Activated effector memory CD4-positive, alpha-beta T cell treated with anti-CD3 and anti-CD28 coated beads, Interleukin-2, amount 50 U/mL, for 16 hours (primary cell): ENCODE data around the gene MMP25.
A peak's percentile ranks its signal among the peaks of the same experiment; 100 is the strongest.
"Not testable (repeated sequence)": the region's sequence is repeated elsewhere in the genome, so short reads cannot be mapped to it uniquely, and the experiment has no call there.

Experiments
- DNase-seq: peaks from one replicate; pipeline ENCODE4 v3.0.0-alpha.2; 2020

The MMP25 gene

DNA sequence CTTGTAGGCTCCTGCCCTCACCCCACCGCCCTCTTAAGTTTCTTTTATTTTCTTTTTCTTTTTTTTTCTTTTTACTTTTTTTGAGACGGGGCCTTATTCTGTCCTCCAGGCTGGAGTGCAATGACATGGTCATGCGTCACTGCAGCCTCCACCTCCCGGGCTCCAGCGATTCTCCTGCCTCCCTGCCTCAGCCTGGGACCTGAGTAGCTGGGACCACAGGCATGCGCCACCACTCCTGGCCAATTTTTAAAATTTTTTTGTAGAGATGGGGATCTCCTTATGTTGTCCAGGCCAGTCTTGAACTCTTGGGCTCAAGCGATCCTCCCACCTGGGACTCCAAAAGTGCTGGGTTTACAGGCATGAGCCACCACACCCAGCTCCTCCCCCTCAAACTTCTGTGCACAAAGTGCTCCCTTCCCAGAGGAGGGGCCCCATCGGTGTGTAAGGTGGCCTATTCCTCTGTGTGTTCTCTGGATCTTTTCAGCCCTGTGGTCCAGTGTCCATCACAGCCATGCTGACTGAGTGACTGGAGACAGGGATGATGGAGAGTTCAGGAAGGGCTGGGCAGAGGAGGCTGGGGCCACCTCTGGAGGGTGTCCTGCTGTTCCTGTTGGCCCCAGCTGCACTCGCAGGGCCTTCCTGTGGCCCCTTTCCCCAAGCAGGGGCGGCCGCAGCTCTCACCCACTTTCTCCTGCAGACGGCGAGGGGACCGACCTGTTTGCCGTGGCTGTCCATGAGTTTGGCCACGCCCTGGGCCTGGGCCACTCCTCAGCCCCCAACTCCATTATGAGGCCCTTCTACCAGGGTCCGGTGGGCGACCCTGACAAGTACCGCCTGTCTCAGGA, 10.2 kb downstream of the MMP25 start:
- no peak for DNase-seq

DNA sequence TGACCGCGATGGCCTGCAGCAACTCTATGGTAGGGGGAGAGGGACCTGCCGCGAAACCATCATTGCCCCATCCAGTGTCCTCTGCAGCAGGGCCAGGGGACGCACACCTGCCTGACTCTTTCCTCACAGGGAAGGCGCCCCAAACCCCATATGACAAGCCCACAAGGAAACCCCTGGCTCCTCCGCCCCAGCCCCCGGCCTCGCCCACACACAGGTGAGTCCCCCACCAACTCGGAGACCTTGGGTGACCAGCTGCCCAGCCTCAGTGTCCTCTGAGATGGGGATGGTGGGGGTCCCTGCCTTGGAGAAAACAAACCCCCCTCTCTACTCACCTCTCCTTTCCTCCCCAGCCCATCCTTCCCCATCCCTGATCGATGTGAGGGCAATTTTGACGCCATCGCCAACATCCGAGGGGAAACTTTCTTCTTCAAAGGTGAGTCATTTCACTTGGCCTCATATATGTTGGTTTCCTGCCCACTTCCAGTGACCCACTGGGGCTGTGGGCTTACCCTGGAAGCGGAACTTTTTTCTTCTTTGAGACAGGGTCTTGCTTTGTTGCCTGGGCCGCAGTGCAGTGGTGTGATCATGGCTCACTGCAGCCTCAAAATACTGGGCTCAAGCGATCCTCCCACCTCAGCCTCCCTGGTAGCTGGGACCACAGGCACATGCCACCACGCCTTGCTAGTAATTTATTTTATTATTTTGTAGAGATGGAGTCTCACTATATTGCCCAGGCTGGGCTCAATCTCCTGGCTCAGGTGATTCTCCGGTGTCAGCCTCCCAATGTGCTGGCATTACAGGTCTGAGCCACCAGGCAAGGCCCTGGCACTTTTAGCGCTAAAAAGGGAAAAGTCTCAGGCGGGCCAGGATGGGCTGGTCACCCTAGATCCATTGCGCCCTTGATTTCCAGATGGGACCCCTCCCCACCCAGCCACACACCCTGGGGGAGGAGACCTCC, 11.1 kb downstream of the MMP25 start:
- DNase-seq: no peak

DNA sequence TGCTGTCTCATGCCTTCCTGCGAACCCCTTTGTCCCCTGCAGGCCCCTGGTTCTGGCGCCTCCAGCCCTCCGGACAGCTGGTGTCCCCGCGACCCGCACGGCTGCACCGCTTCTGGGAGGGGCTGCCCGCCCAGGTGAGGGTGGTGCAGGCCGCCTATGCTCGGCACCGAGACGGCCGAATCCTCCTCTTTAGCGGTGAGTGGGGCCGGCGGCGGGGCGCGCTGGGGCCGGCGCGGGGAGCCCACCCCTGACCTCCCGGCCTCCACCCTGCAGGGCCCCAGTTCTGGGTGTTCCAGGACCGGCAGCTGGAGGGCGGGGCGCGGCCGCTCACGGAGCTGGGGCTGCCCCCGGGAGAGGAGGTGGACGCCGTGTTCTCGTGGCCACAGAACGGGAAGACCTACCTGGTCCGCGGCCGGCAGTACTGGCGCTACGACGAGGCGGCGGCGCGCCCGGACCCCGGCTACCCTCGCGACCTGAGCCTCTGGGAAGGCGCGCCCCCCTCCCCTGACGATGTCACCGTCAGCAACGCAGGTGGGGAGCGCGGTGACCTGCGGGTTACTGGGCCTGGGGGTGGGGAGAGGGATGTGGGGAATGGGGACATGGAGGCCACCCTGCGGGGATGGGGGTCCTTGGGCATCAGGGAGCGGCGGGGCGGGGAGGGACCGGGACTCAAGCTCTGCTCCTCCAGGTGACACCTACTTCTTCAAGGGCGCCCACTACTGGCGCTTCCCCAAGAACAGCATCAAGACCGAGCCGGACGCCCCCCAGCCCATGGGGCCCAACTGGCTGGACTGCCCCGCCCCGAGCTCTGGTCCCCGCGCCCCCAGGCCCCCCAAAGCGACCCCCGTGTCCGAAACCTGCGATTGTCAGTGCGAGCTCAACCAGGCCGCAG, 12.0 kb downstream of the MMP25 start:
- peak; percentile 86 for DNase-seq

DNA sequence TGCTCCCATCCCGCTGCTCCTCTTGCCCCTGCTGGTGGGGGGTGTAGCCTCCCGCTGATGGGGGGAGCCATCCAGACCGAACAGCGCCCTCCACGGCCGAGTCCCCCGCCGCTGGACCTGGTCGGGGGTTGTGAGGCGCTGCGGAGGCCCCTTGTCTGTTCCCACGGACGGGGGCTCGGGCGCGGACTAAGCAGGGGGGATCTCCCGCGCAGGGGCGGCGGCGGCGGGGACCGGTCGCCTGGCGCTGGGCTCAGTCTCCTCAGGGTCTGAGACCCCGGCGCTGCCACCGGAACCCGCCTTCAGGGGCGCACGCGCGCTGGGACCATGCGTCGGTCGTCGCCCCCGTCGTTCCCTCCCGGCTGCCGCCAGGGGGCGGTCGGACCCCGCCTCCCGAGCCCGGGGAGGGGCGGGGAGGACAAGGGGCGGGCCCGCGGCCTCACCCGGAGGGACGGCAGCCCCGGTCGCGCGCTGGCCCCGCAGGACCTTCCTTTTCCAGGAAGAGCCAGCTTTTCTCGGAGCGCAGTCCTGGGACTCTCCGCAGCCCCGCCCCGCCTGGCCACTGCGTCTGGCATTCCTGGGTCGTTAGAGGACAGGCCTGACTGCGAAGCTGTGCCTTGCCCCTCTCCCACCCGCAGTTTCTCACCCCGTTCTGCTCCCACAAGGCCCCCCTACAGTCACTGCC, 12.8 kb downstream of the MMP25 start:
- peak; percentile 95 for DNase-seq

DNA sequence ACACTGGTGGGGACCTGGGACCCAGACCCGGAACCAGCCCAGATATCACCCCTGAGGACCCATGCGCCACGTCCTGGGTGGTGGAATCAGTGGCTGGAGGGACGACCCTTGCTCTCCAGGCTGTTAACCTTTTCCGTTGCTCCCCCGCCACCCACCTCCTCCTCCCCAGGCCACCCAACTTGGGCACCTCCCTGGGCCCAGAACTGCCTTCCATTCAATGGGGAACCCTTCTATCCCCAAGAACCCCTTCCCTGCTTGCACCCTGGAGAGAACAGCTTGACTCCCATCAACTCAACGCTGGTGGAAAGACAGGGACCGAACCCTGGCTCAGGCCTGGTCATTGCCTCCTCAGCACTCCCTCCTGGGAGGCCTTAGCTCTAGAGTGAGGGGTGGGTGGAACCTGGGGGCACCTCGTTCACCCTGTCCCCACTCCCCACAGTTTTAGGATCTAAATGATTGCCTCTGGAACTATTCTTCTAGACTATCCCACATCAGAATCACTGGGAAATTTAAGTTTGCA, 13.4 kb downstream of the MMP25 start:
- no peak for DNase-seq

DNA sequence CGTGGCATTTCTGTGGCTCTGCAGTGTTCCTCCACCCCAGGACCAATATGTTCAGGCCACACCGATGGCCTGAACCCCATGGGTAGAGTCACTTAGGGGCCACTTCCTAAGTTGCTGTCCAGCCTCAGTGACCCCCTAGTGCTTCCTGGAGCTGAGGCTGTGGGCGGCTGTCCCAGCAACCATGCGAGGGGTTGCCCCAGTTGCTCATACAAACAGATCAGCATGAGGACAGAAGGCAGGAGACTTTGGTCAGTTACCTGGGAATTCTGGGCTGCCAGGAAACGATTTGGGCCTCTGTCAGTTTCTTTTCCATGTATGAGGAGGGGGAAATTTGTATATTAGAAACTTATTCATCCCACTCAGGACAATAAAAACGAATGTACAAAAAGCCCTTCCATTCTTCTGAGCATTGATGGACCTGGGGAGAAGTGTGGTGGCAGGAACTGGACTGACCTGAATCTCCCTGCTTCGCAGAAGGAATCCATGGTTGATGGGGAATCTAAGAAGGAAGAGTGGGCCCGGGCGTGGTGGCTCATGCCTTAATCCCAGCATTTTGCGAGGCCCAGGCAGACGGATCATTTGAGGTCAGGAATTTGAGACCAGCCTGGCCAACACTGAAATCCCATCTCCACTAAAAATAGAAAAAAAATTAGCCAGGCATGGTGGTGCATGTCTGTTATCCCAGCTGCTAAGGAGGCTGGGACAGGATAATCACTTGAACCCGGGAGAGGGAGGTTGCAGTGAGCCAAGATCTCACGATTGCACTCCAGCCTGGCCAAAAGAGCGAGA, 14.2 kb downstream of the MMP25 start:
- no peak for DNase-seq

DNA sequence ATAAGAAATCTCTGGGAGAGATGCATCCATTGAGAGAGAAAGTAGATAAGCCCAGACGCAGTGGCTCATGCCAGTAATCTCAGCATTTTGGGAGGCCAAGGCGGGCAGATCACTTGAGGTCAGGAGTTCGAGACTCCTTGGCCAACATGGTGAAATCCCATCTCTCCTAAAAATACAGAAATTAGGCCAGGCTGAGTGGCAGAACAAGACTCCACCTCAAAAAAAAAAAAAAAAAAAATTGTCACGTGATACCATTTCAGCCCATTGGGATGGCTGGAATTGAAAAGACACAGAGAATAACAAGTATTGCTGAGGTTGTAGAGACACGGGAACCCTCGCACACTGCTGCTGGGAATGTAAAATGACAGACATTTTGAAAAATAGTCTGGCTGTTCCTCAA, 16.2 kb downstream of the MMP25 start:
- no peak for DNase-seq

DNA sequence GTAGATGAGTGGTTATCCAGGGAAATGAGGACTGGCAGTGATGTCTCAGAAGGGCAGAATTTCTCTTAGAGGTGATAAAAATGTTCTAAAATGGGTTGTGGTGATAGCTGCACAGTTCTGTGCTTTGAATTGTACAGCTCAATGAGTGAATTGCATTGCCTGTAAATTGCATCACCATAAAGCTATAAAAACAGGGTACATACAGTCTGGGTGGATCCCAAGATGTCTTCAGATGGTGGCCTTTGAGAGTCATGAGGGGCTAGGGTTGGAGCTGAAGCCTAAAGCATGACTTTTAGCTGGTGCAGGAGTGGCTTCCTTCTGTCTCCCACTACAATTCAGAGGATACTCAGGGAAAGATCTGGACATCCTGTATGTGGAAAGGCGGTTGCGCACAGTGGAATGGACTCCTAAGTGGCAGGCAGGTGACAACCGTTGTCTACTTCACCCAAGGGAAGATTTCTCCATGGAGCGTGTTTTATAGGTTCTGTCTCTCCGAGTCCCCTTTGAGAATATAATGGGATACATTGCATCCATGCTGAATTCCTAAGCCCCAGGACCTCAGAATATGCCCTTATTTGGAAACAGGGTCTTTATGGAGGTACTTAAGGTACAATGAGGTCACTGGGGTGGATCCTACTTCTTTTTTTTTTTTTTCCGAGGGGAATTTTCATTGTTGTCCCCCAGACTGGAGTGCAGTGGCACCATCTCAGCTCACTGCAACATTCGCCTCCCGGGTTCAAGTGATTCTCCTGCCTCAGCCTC, 17.4 kb downstream of the MMP25 start:
- no peak for DNase-seq

DNA sequence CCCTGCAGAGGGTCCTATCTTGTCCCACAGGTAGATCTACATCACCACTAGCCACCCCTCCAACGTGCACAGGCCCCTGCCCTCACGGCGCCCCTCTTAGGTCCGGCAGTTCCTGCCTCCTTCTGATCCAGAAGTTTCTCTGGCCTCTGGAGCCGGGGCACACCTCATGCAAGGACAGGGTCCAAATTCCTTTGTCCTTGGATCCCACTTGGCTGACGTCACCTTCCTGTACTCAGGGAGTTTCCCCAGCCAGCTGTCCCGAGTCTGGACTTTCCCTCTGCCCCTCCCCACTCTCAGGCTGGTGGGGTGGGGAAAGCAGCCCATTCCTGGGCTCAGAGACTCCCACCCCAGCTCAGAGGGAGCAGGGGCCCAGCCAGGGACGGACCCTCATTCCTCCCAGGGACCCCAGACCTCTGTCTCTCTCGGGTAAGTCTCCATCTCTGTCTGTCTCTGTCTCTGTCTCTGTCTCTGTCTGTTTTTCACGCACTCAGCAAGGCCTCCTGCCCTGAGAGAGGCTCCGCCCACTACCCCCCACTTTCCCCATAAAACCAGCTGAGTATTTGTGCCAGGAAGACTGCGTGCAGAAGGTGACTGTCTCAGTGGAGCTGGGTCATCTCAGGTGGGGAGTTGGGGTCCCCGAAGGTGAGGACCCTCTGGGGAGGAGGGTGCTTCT, 18.8 kb downstream of the MMP25 start, which contains the start of gene IL32:
IL32 (plus strand) TSS at position 572 of the 673 bp plus-strand sequence. CDS start 172 bp downstream, outside the sequence.
- DNase-seq: peak; percentile 90

DNA sequence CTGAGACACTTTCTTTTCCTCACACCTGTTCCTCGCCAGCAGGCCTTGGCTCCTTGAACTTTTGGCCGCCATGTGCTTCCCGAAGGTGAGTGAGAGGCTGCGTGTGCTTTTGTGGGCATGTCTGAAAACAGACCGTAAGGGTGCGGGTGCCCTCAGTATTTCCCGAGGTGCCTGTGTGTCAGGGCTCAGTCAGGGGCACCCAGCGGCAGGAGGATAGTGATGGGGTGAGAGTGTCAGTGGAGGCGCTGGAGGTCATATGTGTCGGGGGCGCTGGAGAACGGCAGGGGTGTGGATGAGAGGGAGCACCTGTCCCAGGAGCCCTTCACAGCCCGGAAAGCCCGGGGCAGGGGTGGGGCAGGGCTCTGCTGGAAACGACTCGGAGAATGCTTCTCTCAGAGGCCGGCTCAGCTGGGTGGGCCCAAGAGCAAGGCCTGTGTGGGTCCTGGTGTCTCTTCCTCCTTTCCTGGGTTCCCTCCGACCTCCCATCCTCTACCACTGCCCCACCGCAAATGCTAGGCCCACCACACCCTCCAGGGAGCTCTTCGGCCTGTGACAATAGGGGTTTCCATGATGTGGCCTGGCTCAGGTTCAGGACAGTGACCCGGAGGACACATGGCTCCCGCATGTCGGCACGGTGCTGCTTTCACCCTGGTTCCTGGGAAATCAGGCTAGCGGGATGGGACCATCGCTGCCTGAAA, 19.5 kb downstream of the MMP25 start:
- peak; percentile 77 for DNase-seq

DNA sequence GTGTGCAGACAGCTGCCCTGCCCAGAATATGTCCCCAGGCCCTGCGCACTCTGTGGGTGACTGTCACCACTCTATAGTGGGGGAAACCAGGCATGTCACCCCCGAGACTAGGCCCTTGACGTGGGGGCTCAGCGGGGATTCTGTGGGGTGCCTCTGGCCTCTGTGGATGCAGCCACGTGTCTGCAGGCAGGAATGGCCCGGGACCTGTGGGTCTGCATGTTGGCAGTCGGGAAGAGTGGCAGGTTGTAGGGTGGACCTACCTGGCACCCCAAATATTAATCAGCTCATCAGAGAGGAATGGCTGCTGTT, 20.0 kb downstream of the MMP25 start:
- no peak for DNase-seq

DNA sequence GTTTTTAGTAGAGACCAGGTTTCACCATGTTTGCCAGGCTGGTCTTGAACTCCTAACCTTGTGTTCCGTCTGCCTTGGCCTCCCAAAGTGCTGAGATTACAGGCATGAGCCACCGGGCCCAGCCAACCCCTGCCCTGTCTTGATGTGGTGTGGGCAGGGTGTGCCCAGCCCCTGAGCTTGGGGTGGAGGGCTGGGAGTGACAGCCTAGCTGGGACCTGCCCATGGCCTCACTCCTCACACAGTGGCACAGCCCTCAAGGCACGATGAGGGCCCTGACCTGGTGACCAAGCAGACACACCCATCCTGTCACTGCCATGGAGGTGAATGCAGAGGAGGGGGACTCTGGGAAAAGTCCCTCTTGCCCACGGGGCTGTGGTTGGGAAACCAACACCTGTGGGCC, 22.1 kb downstream of the MMP25 start:
- DNase-seq: no peak

DNA sequence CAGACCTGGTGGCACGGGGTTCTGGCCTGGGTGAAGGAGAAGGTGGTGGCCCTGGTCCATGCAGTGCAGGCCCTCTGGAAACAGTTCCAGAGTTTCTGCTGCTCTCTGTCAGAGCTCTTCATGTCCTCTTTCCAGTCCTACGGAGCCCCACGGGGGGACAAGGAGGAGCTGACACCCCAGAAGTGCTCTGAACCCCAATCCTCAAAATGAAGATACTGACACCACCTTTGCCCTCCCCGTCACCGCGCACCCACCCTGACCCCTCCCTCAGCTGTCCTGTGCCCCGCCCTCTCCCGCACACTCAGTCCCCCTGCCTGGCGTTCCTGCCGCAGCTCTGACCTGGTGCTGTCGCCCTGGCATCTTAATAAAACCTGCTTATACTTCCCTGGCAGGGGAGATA, 22.8 kb downstream of the MMP25 start:
- not testable (repeated sequence) for DNase-seq

DNA sequence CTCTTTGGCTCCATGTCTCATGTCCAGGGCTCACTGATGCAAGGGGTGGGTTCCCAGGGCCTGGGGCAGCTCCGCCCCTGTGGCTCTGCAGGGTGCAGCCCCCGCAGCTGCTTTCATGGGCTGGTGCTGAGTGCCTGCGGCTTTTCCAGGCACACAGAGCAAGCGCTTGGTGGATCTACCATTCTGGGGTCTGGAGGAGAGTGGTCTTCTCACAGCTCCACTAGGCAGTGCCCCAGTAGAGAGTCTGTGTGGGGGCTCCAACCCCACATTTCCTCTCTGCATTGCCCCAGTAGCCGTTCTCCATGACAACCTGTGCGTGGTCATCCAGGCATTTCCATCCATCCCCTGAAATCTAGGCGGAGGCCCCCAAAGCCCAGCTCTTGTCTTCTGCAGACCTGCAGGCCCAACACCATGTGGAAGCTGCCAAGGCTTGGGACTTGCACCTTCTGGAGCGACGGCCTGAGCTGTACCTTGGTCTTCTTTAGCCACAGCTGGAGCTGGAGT, 24.3 kb downstream of the MMP25 start:
- no peak for DNase-seq

DNA sequence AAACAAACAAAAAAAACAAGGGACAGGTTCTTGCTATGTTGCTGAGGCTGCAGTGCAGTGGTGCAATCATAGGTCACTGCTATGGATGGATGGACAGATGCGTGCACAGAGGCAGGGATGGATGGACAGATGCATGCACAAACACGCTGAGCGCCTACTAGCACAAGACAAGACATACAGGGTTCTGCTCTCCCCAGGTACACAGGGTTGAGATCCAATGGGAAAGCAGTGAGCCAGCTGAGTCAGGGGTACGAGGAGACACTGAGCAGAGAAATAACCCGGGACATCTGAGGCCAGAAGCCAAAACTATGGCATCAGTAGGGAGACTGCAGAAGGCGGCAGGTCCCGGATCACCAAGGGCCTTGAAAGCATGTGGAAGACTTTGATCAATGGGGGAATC, 25.3 kb downstream of the MMP25 start:
- DNase-seq: no peak

DNA sequence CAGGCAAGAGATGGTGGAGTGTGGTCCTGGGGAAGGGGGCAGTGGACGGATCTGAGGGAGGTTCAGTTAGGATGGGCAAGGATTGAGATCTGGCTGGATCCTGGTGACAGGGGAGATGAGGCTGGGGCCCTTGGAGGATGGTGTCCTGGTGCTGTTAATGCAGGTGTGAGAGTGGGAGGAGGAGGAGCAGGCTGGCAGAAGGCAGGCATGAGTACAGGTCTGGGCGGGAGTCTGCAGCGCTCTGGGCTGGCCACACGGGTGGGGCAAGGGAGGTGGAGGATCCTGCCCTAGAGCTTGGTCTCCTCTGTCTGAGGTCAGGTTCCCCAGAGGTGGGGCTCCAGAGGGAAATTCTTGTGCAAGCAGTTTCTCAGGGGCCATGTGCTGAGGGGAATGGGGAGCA, 25.8 kb downstream of the MMP25 start:
- DNase-seq: not testable (repeated sequence)

DNA sequence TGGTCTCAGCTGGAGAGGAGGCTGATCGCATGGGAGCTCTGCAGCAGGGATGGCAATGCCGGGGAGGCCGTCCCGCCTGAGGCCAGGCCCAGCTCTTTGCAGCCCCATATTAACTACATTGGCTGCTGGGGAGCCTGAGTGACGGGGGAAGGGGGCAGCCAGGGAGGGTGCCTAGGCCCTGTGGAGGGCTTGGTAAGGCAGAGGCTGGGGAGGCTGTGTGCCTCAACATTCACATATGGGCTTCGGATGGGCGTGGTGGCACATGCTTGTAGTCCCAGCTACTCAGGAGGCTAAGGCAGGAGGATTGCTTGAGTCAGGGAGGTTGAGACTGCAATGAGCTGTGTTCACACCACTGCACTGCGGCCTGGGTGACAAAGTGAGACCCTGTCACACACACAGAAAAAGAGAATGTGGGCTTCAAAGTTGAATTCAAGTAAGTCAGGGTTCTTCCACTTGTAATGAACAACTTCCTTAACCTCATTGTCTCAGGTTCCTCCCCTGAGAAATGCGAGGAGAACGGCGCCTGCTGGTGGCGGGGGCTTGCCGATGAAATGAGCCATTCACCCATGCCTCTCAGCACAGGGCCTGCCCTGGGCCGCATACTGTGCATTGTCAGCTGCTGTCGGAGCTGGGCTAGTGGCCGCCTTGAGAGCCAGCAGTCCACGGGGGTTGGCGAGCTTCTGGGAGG, 26.4 kb downstream of the MMP25 start:
- DNase-seq: not testable (repeated sequence)

DNA sequence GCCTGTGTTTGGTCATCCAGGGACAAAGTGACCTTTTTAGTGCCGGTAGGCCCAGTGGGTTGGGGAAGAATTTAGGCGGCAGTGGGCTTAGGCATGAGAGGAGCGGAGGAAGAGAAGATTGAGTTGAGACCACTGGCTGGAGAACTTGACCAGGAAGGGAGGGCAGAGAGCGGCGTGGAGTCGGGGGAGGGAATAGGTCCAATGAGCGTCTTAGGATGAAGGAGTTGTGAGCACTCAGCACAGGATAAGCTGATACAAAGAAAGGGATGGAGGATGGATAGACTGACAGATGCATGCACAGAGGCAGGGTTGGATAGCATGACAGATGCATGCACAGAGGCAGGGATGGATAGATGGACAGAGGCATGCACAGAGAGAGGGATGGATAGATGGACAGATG, 27.1 kb downstream of the MMP25 start:
- no peak for DNase-seq
